DMS153 (cell line): Measurements from ENCODE around the gene SHQ1.

ENCODE experiments used
- DNase-seq: peaks from one replicate; lab custom pipeline; 2025; lab: John Stamatoyannopoulos, UW

SHQ1 gene

GRCh38 chr3:72848703-72849081 is 447 bp upstream of the SHQ1 start:
- no peak for DNase-seq

DNA sequence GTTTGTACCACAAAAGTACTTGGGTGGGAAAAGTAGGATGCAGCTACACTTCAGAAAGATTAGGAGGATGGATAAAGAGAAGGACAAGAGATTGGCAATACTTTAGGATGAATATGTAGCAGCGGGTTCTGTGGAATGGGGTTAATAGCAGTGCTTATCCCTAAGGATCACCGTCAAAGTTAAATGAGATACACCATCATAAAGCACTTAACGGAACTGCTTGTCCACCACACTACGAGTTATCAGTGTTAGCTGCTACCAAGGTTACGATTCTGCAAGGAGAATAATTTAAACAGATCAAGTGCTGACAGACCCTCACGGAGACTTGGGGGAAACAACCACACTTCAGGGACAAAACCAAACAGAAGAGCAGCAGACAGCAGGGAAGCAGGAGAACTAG is 963 bp downstream of the SHQ1 start:
- DNase-seq = no peak

DNA sequence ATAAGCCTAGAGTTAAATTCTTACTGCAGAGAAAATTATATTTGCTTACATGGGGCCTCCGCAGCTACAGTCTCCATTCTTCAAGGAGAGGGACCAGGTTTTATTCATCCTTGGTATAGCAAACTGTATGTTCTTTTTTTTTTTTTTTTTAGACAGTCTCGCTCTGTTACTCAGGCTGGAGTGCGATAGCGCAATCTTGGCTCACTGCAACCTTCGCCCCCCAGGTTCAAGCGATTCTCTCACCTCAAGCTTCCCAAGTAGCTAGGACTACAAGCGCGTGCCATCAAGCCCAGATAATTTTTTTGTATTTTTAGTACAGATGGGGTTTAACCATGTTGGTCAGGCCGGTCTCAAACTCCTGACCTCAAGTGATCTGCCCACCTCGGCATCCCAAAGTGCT is 2.1 kb downstream of the SHQ1 start:
- no peak for DNase-seq

- no peak for DNase-seq
Measured at GRCh38 chr3:72844436-72844993, 3.7 kb downstream of the SHQ1 start.

- no peak for DNase-seq
Measured at GRCh38 chr3:72839057-72839456, 9.2 kb downstream of the SHQ1 start.

DNA sequence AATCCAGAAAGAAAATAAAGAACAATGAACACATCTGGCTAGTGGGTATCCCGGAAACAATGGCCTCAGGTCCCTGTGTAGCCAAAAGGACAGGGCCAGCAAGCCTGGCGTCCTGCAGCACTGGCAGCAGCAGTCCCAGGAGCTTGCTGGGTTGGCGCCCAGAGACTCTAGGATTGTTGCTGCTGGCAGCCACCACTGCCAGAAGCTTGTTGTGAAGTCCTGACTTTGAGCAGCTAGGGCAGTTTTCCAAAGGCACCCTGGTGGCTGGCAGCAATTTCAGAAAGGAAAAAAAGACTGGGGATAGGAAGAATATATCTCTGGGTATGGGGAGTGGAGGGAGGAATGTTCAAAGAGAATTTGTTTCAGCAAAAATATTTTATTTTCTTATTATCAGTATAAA is 11.3 kb downstream of the SHQ1 start:
- no peak for DNase-seq

DNA sequence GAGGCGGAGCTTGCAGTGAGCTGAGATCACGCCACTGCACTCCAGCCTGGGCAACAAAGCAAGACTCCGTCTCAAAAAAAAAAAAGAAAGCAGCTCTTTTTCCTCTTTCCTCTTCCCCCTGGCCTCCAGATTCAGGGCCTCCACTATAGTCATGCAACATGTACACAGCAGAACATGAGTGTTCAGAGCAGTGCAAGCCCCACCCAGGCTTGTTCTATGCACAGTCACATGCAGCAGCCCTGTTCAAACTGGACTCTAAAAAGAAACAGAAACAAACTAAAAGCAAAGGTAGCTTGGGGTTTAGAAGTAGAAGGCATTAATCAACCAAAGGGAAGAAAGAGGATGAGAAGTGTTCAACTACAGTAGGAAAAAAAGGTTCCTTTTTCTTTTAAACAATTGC is 11.8 kb downstream of the SHQ1 start:
- no peak for DNase-seq

DNA sequence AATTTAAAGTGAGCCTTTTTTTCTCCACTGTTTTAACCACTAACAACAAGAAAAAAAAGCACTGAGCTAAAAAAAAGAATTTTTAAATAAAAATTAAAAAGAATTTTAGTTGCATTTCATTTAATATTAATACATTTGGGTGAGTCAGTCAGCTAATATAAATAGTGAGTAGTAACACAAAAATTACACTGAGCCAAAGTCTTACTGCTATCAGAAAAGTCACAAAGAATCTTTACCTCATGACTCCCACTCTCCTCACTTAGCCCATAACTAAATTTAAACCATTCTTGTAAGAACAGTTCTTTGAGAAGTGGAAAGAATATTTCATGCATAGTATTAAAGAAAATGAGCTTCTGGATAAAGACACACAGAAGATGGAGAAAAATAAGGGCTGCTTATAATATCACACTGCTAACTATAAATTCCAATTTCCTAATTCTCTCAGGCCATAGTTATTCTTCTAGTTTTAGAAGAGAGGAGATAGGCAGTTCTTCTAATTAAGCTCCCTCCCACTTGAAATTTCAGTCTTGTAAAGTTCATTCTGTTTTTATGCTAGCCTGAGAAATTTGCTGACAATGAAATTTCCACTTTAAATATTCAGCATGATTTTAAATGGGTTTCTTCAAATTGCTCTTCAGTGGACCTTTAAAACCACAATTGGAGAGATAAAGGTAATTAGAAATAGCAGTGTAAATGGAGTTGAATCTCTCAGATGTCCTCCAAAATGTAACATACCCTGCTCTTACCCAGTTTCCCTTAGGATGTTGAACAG is 17.6 kb downstream of the SHQ1 start:
- no peak for DNase-seq

DNA sequence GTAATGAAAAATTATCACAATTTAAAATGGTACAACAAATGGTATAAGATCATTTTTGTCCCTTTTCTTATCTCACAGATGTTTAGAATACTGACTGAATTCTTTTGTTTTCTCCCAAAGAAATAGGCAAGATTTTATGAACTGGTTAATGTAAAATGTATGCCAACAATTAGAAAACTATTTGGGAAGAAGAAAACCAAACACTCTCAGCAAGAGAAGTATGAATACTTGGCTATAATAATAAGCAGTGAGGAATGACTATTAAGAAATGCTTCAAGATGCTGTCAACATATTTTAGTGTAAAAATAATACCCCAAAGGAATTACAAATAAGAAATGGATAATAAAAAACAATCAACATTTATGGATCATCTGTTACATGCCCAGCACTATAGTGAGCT is 18.5 kb downstream of the SHQ1 start:
- no peak for DNase-seq

DNA sequence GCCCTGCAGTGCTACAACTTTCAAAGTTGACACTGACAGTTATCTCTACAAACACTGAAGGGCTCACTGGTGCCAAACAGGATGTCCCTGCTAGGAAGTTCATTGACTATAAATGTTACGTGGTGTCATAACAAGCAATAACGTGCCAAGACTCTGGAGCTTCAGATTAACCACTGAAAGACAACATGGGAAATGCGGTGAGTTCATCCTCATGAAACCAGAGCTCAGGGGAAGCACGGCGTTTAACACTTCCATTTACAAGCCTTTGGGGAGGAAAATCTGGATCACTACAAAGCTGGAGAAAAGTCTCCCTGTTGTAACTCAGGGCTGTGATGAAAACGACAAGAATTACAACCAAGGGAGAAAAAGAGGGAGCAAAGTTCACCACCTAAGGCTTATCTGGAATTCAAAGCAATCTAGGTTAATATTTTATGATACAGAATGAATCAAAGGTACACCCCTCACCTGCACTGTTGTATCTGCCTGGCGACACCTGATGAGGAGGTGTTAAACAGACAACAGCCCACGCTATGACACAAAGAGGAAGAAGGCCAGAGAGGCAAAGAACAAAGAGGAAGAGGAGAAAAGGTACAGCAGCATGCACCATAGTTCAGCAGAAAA is 27.0 kb downstream of the SHQ1 start:
- peak; percentile 64 for DNase-seq

GRCh38 chr3:72820415-72820814 is 27.8 kb downstream of the SHQ1 start:
- no peak for DNase-seq

DNA sequence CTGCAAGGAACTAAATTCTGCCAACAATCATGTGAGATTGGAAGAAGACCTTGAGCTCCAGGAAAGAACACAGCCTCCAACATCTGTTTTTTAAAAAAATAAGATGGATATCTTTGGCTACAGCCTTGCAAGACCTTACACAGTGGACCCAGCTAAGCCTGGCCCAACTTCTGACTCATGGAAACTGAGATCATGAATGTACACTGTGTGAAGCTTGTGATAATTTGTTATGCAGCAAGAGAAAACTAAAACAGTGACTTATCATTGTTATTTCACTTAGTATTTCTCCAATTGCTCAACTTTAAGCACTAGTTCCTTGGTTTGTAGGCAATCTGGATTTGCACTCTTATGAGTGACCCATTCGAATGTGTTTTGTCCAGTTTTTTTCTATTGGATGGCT is 29.3 kb downstream of the SHQ1 start:
- no peak for DNase-seq

GRCh38 chr3:72818092-72818773 is 30.0 kb downstream of the SHQ1 start:
- no peak for DNase-seq

DNA sequence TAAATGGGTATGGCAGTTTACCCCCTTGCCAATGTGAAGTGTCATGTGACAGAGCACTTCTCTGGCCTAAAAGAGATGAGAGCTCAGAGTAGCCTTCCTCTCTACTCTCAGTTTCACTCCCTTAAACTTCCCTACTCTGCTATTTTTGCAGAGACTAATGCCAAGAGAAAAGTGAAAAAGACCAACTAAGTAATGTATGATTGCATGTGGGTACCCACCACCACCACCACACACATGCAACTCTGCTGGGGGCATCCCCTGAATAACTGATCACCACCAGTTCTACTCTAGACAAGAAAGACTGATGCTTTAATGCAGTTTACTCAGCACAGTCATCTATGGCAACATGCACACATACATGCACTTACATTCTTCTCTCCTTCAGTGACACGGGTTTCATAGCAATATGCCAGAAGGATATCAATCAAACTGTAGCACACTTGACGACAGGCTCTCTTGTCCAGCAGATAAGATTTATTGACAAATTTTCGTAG is 31.3 kb downstream of the SHQ1 start:
- DNase-seq = no peak

DNA sequence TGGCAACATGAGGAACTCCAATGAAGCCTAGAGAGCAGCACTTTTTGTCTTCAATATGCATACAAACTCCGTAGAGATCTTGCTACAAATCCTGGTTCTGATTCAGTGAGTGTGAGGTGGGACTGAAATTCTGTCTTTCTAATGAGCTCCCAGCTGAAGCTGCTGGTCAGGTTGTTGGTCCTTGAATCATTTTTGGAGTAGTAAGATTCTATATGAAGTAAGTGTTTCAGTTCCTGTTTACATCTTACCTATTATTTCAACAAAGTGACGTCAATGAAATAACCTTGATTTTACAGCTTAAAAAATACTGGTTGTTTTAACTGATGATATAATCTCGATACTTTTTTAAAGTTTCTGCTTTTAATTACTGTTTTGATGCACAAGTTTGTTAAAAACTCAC is 33.9 kb downstream of the SHQ1 start:
- no peak for DNase-seq

- no peak for DNase-seq
Measured at GRCh38 chr3:72812201-72812600, 36.0 kb downstream of the SHQ1 start.

DNA sequence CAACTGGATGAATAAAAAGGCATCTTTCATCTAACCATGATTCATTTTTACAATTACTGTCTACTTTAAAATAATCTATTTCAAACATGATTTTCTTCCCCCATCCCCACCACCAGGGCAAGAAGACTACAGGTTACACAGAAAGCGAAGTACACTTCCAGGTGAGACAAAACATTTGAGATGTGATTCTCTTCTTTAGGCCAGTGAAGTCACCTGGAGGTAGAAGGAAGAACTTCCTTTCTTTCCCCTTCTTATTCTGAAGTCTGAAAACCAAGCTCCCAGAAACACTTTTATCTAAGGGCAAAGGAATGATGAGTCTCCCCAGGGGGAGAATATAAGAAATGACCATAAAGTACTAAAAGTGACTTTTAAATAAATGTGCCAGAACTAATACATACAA is 36.7 kb downstream of the SHQ1 start:
- DNase-seq = no peak

GRCh38 chr3:72810659-72811434 is 37.4 kb downstream of the SHQ1 start:
- DNase-seq = no peak

DNA sequence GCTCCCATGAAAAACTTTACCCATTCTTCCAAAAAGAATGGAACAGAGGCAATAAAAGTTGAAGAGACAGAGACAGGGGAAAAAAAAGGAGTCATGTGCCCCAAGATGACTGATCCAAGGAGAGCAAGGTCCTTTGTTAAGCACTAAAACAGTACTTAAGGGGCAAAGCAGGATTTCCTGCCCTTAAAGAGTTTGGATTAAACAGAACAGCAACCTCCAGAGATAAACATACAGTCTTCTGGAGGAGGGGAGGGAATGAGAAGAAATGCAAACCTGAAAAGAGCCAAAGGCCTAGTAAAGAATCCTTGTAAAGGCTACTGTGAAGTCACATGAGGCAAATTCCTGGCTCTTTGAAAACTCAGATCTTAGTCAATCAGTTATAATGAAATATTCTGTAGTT is 38.2 kb downstream of the SHQ1 start:
- DNase-seq = no peak

- DNase-seq = no peak
Measured at GRCh38 chr3:72804361-72804760, 43.9 kb downstream of the SHQ1 start.

DNA sequence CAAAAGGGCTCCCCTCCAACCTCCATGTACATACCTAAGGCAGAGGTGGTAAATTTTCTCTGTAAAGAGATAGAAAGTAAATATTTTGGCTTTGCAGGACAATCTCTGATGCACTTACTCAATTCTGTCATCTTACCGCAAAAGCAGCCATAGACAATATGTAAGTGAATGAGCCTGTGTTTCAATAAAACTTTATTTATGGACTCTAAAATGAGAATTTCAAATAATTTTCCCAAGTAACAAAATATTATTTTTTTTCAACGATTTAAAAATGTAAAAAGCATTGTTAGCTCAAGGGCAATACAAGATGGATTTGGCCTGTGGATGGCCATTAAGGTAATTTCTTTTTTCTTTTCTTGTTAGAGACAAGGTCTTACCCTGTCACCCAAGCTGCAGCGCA is 44.7 kb downstream of the SHQ1 start:
- DNase-seq = no peak

DNA sequence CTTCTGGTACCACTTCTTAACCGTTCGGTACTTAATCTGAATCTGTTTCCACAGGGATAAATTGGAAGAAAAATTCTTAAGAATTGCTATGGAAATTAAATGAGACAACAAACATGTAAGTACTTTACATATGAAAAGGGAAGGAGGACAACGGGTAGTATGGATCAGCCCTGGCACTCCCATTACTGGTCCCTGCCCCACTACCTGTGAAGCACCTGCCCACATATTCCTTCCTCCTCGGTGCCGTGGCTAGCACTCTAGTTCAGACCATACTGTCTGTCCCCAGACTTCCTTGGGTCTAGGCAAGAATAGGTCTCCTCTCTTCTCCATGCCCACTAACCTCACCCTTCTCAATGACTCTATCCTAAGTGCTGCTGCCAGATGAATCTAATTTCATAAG is 46.2 kb downstream of the SHQ1 start:
- DNase-seq = no peak
